SJCRH30 (cell line): ENCODE measurements around the gene ELMO1. TPM values are rescaled to one million over a fixed set of nuclear protein-coding genes. Genes with fewer than 3 reads are reported as not detected.

ENCODE experiments used
- DNase-seq, 2 experiments: peaks; one replicate each; pipeline ENCODE4 v3.0.0-alpha.2; 2015 to 2020
- H3K27ac ChIP-seq: fragments of 250-450 bp; sonication (Bioruptor Pico); 2 replicates; pipeline ENCODE4 v1.5.1; 2020; ENCODE audit warnings: mild to moderate bottlenecking, moderate library complexity
- H3K27me3 ChIP-seq: fragments of 250-450 bp; sonication (Bioruptor Pico); 2 replicates; pipeline ENCODE4 v1.5.1; 2020; ENCODE audit warnings: mild to moderate bottlenecking, moderate library complexity
- H3K36me3 ChIP-seq: fragments of 250-450 bp; sonication (Bioruptor Pico); 2 replicates; pipeline ENCODE4 v1.5.1; 2020; ENCODE audit warnings: mild to moderate bottlenecking, moderate library complexity
- H3K4me1 ChIP-seq: fragments of 250-450 bp; sonication (Bioruptor Pico); 2 replicates; pipeline ENCODE4 v1.5.1; 2020; ENCODE audit warnings: mild to moderate bottlenecking, moderate library complexity
- H3K4me3 ChIP-seq: fragments of 250-450 bp; sonication (Bioruptor Pico); 2 replicates; pipeline ENCODE4 v1.5.1; 2020; ENCODE audit warnings: mild to moderate bottlenecking, moderate library complexity
- H3K9me3 ChIP-seq: fragments of 250-450 bp; sonication (Bioruptor Pico); replicated peaks from 2 replicates; pipeline ENCODE4 v1.5.1; 2020; ENCODE audit warnings: mild to moderate bottlenecking, moderate library complexity
- total RNA-seq: library from RNA; depleted of rRNA; stranded (reverse); fragments of >200 nt; shearing (Covaris generic); gene quantifications from 2 replicates; pipeline ENCODE4 v1.2.3, GENCODE V29; 2014

ELMO1 gene
- total RNA-seq, 1 experiment from 2014 or later = 67.2 TPM

DNA sequence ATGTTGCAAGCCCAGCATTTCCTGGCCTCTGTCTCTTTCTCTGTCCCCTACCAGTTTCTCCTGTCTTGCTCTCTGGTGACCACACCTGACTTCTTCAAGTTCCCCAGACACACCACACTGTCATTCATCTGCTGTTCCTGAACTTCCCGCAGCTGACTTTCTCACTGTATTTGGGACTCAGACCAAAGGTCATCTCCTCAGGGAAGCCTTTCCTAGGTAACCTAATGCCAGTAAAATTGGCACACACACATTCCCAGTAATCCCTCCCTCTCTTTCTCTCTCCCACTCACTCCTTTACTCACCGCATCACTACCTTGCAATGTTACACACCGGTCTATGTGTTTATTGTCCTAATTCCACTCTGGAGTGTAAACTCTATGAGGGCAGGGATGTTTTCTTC is 81.7 kb downstream of the ELMO1 start:
- Histone ChIP-seq H3K4me3 (no peak overlapping the region), H3K9me3 (no peaks in the 10 kb centered on the region), H3K36me3 (no peaks in the 10 kb centered on the region), H3K27ac (no peak overlapping the region), H3K4me1 (no peaks in the 10 kb centered on the region), H3K27me3 (no peaks in the 10 kb centered on the region)
- DNase-seq = peak in 1 of 2 experiments; percentile 32

DNA sequence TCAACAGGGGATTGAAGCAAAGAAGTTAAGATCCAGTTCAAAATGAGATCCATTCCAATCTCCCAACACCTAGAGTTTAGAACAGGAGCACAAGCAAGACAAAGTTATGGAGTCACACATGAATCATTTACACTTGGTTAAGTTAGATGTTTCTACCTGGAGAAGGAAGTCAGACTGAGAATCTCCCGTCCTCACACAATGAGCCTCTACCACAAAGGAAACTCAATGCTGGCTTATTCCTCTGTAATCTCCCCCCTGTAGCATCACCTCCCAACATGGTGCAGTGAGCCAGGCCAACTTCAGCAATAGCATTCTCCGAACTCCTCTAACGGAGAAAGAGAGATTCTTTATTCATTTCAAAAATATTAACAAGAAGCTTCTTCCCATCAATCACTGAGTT is 82.2 kb downstream of the ELMO1 start:
- H3K27ac ChIP-seq = no peak overlapping the region
- H3K9me3 ChIP-seq = no peaks in the 10 kb centered on the region
- H3K4me1 ChIP-seq = no peaks in the 10 kb centered on the region
- H3K27me3 ChIP-seq = no peaks in the 10 kb centered on the region
- no peak overlapping the region for H3K4me3 ChIP-seq
- no peaks in the 10 kb centered on the region for H3K36me3 ChIP-seq
- DNase-seq = no peak

DNA sequence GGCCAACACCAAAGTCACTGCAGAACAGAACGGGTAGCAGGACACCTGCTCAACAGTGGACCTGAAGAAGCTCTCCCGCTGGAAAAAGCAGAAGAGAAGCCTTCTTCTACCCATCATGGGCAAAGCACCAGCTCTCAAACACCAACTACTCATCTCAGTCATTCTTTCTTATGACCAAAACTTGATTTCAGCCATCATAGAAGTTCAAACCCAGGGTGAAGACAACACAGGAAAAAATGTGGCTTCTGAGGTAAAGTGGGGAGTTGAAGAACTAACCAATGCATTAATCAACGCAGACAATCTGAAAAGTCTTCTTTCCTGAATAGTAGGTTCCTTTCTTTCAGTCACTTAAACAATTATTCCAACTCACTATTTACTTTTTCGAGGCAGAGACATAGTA is 83.3 kb downstream of the ELMO1 start:
- Histone ChIP-seq H3K27ac (no peak overlapping the region), H3K4me3 (no peak overlapping the region), H3K9me3 (no peaks in the 10 kb centered on the region), H3K27me3 (no peaks in the 10 kb centered on the region), H3K36me3 (no peaks in the 10 kb centered on the region), H3K4me1 (peaks cover 6% of the 10 kb centered on the region; the same call in 1 of the 2 replicates)
- no peak for DNase-seq

DNA sequence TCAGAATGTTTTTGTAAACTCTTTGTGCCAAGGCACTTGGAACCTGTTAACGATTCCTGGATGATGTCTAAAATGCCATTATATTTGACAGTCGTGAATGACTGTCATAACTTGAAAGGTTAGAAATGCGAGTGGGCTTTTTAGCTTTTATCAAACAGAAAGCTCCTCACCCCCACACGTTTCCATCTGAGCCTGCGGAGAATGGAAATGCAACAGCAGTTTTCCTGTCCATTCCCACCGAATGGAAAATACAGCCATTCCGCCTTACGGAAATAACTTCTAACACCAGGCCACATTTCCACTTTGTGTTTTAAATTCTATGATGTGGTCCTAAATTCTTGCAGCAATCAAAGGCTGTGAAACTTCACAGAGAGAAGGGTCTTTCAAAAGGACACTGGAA is 83.8 kb downstream of the ELMO1 start:
- Histone ChIP-seq H3K9me3 (no peaks in the 10 kb centered on the region), H3K36me3 (no peaks in the 10 kb centered on the region), H3K27ac (no peak overlapping the region), H3K27me3 (no peaks in the 10 kb centered on the region), H3K4me1 (peaks cover 6% of the 10 kb centered on the region; the same call in 1 of the 2 replicates), H3K4me3 (no peak overlapping the region)
- DNase-seq = no peak

DNA sequence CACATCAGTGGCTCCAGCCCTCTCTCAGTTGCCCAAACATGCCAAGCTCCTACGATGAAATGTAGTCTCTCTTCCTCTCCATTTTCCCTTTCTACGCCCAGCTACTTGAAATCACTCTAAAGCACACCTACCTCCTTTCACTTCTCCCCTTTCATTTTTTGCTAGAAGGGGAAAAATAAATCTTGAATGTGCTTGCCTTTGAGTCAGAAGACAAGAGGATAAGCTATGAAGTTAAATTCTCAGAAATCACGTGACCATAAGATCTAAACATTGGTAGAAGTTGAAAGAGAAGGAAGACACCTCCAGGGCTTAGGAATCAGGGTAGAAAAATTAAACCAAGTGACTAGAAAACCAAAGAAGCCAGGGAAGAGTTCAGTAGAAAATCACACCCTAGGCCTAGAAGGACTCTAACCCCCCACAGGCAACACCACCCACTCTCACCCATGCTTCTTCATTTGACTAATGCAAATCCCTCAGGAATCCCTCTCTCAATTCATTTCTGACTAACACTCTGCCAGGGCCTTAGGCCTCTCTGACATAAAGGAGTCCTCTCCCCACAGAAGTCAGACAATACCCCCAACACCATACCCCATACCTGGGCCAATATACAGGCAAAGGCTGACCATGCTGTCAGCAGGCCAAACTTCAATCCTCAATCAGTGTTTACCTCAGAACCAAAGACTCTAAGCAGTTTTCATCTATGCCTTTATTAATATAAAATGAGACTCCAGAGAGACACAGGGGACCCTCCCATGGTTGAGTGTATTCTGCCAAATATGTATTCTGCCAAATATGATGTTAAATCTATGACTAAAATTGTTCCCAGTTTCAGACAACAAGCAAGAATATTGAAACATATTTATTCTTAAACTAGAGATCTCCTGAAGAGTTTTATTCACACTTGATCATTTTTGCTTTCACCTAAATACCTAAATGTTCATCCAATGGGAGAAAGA is 84.8 kb downstream of the ELMO1 start:
- Histone ChIP-seq H3K36me3 (no peaks in the 10 kb centered on the region), H3K4me3 (no peak overlapping the region), H3K27ac (no peak overlapping the region), H3K27me3 (no peaks in the 10 kb centered on the region), H3K9me3 (no peaks in the 10 kb centered on the region), H3K4me1 (peaks cover 6% of the 10 kb centered on the region; the same call in 1 of the 2 replicates)
- no peak for DNase-seq

DNA sequence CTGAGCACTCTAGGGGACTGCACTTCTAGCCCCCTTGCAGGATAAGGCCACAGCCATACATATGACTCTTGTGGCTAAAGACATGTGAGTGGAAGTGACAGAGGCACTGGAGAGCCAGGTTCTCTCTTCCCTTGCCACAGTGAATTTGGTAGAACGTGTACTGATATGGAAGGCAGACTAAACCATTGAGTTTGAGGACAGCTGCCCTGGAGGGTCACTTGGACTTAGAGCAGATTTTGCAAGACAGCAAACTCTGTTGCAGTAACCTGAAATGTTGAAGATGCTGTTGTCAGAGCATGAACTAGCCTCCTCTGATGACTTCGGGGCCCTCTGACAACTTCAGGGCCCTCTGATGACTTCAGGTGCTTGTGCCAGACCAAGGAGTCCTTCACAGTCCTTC is 85.9 kb downstream of the ELMO1 start:
- Histone ChIP-seq H3K9me3 (no peaks in the 10 kb centered on the region), H3K27me3 (no peaks in the 10 kb centered on the region), H3K27ac (no peak overlapping the region), H3K4me1 (peaks cover 12% of the 10 kb centered on the region), H3K4me3 (no peak overlapping the region), H3K36me3 (no peaks in the 10 kb centered on the region)
- no peak for DNase-seq

DNA sequence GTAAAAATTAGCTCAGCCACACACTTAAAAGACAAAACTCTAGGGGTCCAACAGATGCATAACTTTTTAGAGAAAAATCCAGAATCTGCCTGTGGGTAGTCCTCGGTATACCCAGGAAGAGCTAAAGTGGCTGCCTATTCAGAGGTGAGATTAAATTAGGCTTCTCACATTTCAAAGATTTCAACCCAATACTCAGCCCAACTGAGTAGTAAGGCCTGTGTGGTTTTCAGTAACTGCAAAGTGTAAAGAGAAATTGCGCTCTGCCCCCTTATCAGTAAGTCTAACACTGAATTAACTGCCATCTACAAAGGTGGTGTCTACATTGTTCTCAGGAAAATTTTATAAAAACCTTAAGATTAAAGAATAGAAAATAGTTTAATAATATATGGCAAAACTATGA is 88.2 kb downstream of the ELMO1 start:
- H3K4me3 ChIP-seq = no peak overlapping the region
- H3K36me3 ChIP-seq = no peaks in the 10 kb centered on the region
- peak in 1 of 2 experiments; percentile 17 for DNase-seq
- H3K4me1 ChIP-seq = peaks cover 31% of the 10 kb centered on the region
- H3K27ac ChIP-seq = no peak overlapping the region
- H3K27me3 ChIP-seq = no peaks in the 10 kb centered on the region
- no peaks in the 10 kb centered on the region for H3K9me3 ChIP-seq

DNA sequence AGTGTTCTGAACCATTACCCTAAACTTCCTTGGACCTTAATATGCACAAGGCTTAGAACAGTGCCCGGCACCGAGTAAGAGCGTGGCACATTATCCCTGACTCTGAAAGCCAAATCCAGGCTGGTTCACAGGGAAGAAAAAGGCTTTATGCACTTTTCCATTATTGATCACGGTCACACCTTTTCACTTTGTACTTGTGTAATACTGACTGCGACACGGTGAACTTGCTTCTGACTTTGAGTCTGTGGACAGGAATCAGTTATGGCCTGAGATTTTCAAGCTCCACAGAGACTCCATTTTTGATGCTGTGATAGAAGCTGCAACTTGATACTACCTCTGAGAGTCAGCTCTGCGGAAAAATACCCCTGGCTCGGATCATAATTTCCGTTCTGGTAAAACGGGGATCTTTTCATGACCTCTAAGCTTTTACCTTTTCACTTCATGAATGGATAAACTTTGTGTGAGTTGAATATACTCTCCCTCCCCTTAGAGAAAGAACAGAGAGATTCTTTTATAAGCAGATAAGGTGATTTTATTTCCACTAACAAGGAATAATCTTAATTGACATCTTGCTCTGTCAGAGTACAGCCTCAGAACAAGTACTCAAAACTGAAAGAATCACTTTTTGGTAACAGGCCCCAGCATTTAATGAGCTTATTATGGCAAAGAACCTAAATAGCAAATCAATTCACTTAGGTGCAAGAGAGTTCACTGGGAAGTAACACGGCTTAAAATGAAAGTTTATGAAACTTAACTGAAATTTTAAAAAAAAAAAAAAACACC is 88.8 kb downstream of the ELMO1 start:
- Histone ChIP-seq H3K27me3 (no peaks in the 10 kb centered on the region), H3K4me1 (peaks cover 37% of the 10 kb centered on the region), H3K4me3 (no peak overlapping the region), H3K36me3 (no peaks in the 10 kb centered on the region), H3K27ac (no peak overlapping the region), H3K9me3 (no peaks in the 10 kb centered on the region)
- DNase-seq = peak in 1 of 2 experiments; percentile 25

DNA sequence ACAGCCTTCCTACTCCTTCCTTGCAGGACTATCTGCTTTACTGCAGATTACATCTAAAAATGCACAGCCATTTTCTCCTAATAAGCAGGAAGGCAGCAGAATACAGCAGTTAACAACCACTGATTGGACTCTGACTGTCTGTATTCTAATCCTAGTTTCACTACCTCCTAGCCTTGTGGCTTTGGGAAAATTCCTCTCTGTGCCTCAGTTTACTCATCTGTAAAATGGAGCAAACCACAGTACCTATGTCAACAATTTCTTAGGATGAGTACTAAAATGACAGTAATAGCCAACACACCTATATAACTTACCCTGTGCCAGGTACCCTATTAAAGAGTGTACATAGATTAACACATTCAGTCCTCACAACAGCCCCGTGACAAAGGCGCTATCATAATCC is 89.5 kb downstream of the ELMO1 start:
- no peak for DNase-seq
- H3K4me3 ChIP-seq = no peak overlapping the region
- H3K27me3 ChIP-seq = no peaks in the 10 kb centered on the region
- H3K9me3 ChIP-seq = no peaks in the 10 kb centered on the region
- peaks cover 40% of the 10 kb centered on the region for H3K4me1 ChIP-seq
- H3K36me3 ChIP-seq = no peaks in the 10 kb centered on the region
- no peak overlapping the region for H3K27ac ChIP-seq

DNA sequence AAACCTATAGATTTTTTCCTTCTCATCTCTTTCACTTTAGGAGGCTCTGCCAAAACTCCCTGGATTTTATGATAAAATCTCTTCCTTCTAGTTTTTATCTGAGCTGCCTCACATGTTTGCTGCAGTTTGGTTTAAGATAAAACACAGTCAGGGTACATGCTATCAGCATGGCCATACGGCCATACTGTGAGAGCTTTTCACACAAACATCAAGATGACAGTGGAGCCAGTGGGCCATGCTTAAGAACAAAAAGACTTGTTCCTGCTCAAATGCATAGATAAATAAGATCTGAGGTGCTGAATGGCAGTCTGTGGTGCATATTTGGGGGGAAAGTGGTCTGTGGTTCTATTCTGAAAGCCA is 91.0 kb downstream of the ELMO1 start:
- H3K27me3 ChIP-seq = no peaks in the 10 kb centered on the region
- no peak overlapping the region for H3K27ac ChIP-seq
- DNase-seq = no peak
- peaks cover 48% of the 10 kb centered on the region for H3K4me1 ChIP-seq
- no peaks in the 10 kb centered on the region for H3K36me3 ChIP-seq
- no peak overlapping the region for H3K4me3 ChIP-seq
- H3K9me3 ChIP-seq = no peaks in the 10 kb centered on the region

DNA sequence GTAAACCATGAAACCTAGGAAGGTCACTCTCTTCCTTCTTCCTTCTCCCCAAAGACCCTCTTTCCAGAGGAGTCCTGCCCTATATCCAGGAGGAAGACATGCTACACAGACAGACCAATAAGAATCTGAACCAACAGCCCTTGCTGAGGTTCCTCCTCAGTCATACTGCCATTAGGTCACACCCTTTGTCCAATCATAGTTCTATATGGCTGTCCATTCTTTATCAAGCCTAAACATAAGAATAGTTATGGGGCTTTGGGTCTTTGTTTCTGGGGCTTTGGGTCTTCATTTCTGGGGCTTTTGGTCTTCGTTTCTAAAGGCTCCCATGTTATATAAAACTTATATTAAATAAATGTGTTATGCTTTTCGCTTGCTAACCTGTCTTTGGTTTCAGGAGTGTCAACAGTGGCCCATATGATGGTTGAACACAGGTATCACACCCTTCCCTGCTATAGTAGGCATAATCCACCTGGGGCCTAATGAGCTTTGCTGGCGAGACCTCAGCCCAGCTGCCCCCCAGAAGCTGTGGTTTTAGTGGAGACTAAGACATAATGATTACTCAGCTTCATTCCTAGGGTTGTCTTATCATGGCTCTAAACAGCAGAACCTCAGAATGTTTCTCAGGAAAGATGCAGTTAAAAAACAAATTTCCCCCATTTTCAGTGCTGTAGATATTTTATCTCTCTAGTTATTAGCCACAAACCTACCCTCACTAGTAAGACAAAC is 91.6 kb downstream of the ELMO1 start:
- Histone ChIP-seq H3K27me3 (no peaks in the 10 kb centered on the region), H3K36me3 (no peaks in the 10 kb centered on the region), H3K4me1 (peaks cover 48% of the 10 kb centered on the region), H3K4me3 (no peak overlapping the region), H3K27ac (no peak overlapping the region), H3K9me3 (no peaks in the 10 kb centered on the region)
- DNase-seq = peak in 1 of 2 experiments; percentile 43

DNA sequence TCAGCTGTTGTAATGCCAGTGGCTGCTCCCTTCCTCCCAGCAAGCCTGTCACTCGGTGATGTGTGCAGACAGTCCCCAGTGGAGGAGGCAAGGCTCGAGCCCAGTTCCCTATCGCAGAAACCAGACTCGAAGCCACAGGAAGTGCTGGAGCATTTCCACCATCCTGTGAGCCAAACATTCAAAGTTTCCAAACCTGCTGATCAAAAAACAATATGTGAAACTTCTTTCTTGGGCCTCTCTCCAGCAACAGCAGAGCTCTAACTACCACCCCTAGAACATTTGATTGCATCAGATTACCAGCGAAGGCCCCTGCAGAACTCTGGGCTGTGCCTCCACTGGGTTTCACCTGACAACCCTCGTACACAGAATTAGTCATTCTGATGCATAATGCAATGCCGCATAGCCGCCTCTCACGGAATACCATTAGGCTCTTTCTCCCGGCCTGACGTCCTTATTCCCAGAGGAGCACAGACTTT is 94.0 kb downstream of the ELMO1 start:
- Histone ChIP-seq H3K4me3 (peak overlapping the region; percentile 22), H3K27me3 (no peaks in the 10 kb centered on the region), H3K9me3 (no peaks in the 10 kb centered on the region), H3K4me1 (peaks cover 61% of the 10 kb centered on the region), H3K36me3 (no peaks in the 10 kb centered on the region), H3K27ac (peak overlapping the region; percentile 64)
- DNase-seq = peak; percentile 82 to 86

DNA sequence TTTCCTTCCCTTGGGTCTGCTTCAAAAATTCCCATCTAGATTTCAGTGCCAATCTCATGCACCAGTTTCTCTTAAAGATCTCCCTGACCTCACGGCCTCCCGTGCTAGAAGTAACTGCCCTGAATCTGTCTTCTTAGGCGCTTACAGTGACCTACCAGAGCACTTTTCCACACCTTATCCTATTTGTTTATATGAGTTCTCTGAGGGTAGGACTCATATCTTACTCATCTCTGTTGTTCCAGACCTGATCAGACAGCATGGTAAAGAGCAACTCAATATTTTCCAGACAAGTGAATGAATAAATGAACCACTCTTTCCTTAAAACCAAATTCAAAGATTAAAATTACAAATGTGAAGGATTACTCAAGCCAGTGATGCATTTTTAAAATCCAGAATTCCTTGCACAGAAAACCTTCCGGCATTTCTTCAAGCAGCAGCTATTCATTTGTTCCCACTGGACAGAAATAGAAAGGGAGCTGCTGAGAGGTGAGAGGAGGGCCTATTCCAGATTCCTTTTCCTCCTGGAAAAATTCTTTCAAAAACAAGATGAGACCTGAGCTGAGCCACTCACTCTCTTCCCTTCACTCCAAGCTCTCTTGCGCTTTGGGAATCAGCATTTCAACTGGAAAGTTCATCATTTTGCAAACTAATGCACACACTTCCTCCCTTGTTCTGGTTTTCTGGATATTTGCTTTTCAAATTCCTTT is 94.6 kb downstream of the ELMO1 start:
- Histone ChIP-seq H3K4me3 (peak overlapping the region; percentile 22; the same call in 1 of the 2 replicates), H3K36me3 (no peaks in the 10 kb centered on the region), H3K27ac (peak overlapping the region; percentile 64), H3K4me1 (peaks cover 67% of the 10 kb centered on the region), H3K27me3 (no peaks in the 10 kb centered on the region), H3K9me3 (no peaks in the 10 kb centered on the region)
- DNase-seq = no peak
